Tibial artery (tissue), 4 donors: ENCODE results near the gene HOXB4.

ENCODE experiments used
- DNase-seq, 2 donors: peaks; one replicate each; pipeline ENCODE4 v3.0.0-alpha.2; 2019
- H3K27ac ChIP-seq, 2 donors: fragments of 200-600 bp; sonication (generic) in 1 of 2; 1 replicate in 1 of 2; 2 replicates in 1 of 2; pipeline ENCODE4 v1.5.1; 2018 to 2019; ENCODE audit warnings: mild to moderate bottlenecking in 1 of 2
- H3K27me3 ChIP-seq, 2 donors: fragments of 200-600 bp; sonication (generic) in 1 of 2; one replicate each; pipeline versions ENCODE4 v1.5.1 to v1.6.0; 2016 to 2019
- H3K36me3 ChIP-seq, 3 donors: fragments of 200-600 bp; sonication (generic) in 2 of 3; one replicate each; pipeline ENCODE4 v1.5.1; 2016 to 2019; ENCODE audit warnings: mild to moderate bottlenecking in 2 of 3
- H3K4me1 ChIP-seq, 4 donors: fragments of 200-600 bp; sonication (generic) in 2 of 4; 1 replicate in 3 of 4; 2 replicates in 1 of 4; pipeline ENCODE4 v1.5.1; 2016 to 2019
- H3K4me3 ChIP-seq, 2 donors: fragments of 200-600 bp; sonication (generic) in 1 of 2; 1 replicate in 1 of 2; 2 replicates in 1 of 2; pipeline ENCODE4 v1.5.1; 2018 to 2019; ENCODE audit warnings: mild to moderate bottlenecking in 2 of 2
- H3K9me3 ChIP-seq, 3 donors: fragments of 200-600 bp; sonication (generic) in 1 of 3; one replicate each; pipeline ENCODE4 v1.5.1; 2016 to 2019
- CTCF ChIP-seq, 2 experiments: fragments of 200-600 bp in 1 of 2; fragments of 450-650 bp in 1 of 2; IDR thresholded peaks; one replicate each; pipeline ENCODE4 v1.5.1; 2017 to 2019; ENCODE audit warnings: antibody characterized with exemption in 2 of 2, mild to moderate bottlenecking in 1 of 2, moderate library complexity in 1 of 2
- intact Hi-C: fragments of 100-400 bp; cut with DNase I; formaldehyde crosslinking; loops from one replicate; pipeline ENCODE4 v1.15.0; 2023; ENCODE audit warnings: low total_unique reads

Gene HOXB4

GRCh38 chr17:48612854-48613691, 34.9 kb upstream of the HOXB4 start:
- DNase-seq, result no peak
- Histone ChIP-seq H3K27ac (no peak overlapping the region), H3K9me3 (no peaks in the 10 kb centered on the region), H3K27me3 (peaks cover 12 to 99% of the 10 kb centered on the region in 2 donors), H3K4me1 (peaks cover 0 to 58% (median 46%) of the 10 kb centered on the region in 4 donors), H3K36me3 (no peaks in the 10 kb centered on the region), H3K4me3 (peak overlapping the region; percentile 6 to 49)
- intact Hi-C loops, result no loop called here
- peak; percentile 6 to 33 for TF ChIP-seq CTCF (IDR thresholded peaks at IDR 0.05)

GRCh38 chr17:48612456-48612853, 34.3 kb upstream of the HOXB4 start:
- peak overlapping the region; percentile 6 to 49 for H3K4me3 ChIP-seq
- intact Hi-C loops, result no loop called here
- TF ChIP-seq CTCF (IDR thresholded peaks at IDR 0.05), result no peak
- no peak overlapping the region for H3K27ac ChIP-seq
- H3K9me3 ChIP-seq, result no peaks in the 10 kb centered on the region
- DNase-seq, result no peak
- H3K27me3 ChIP-seq, result peaks cover 12 to 99% of the 10 kb centered on the region in 2 donors
- H3K36me3 ChIP-seq, result no peaks in the 10 kb centered on the region
- H3K4me1 ChIP-seq, result peaks cover 0 to 52% (median 43%) of the 10 kb centered on the region in 4 donors

GRCh38 chr17:48611681-48612455, 33.7 kb upstream of the HOXB4 start:
- no peak for DNase-seq
- peaks cover 12 to 99% of the 10 kb centered on the region in 2 donors for H3K27me3 ChIP-seq
- H3K4me1 ChIP-seq, result peaks cover 0 to 50% (median 43%) of the 10 kb centered on the region in 4 donors
- H3K9me3 ChIP-seq, result no peaks in the 10 kb centered on the region
- no peaks in the 10 kb centered on the region for H3K36me3 ChIP-seq
- no peak for TF ChIP-seq CTCF (IDR thresholded peaks at IDR 0.05)
- intact Hi-C loops, result no loop called here
- peak overlapping the region in 1 of 2 donors; percentile 6 for H3K27ac ChIP-seq
- peak overlapping the region; percentile 38 to 49 for H3K4me3 ChIP-seq

GRCh38 chr17:48611213-48611612, 33.1 kb upstream of the HOXB4 start:
- DNase-seq, result no peak
- Histone ChIP-seq H3K4me1 (peaks cover 0 to 50% (median 43%) of the 10 kb centered on the region in 4 donors), H3K27me3 (peaks cover 12 to 99% of the 10 kb centered on the region in 2 donors), H3K9me3 (no peaks in the 10 kb centered on the region), H3K27ac (no peak overlapping the region), H3K4me3 (peak overlapping the region; percentile 38 to 49), H3K36me3 (no peaks in the 10 kb centered on the region)
- no peak for TF ChIP-seq CTCF (IDR thresholded peaks at IDR 0.05)
- intact Hi-C loops, result no loop called here

- Histone ChIP-seq H3K4me3 (peak within 1 kb of the TSS; percentile 38 to 49), H3K27me3 (peaks cover 12 to 99% of the 10 kb centered on the region in 2 donors), H3K27ac (peak within 1 kb of the TSS in 1 of 2 donors; percentile 6), H3K9me3 (no peaks in the 10 kb centered on the region), H3K4me1 (peaks cover 0 to 50% (median 43%) of the 10 kb centered on the region in 4 donors), H3K36me3 (no peaks in the 10 kb centered on the region)
- intact Hi-C loops, result no loop called here
- no peak for TF ChIP-seq CTCF (IDR thresholded peaks at IDR 0.05)
- DNase-seq, result peak in 1 of 2 donors; percentile 54
Measured at GRCh38 chr17:48610282-48611211, 32.4 kb upstream of the HOXB4 start, which contains the start of gene HOXB7. Gene HOXB7, minus strand, starts transcription at chr17:48611017. Its CDS starts 99 bp downstream, at chr17:48610918.
